Measurements from ENCODE around the gene AKAP1.

DNA sequence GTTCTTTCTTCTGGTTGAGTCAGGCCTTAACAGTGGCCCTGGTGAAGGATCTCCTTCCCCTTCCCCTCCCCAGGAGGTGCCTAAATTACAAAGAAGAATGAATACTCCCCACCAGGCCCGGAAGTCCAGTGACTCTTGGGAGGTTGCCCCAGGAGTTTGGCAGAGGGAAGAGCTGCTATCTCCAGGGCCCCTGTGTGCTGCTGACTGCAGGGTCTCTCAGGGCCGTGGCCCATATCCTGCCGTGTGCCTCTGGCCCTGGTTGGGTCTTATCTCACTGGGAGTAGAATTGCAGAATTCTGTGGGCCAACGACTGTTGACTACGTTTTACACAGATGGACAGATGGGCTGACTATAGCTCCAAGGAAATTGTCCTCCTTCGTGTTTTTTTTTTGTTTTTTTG is 28.0 kb downstream of the AKAP1 start:
- TF ChIP-seq CTCF (IDR thresholded peaks at IDR 0.05) (no peak), EP300 (IDR thresholded peaks at IDR 0.05) (no peak)

All from ovary (tissue), 3 donors.